Activated T-helper 1 cell treated with anti-CD3 and anti-CD28 coated beads, Interleukin-12 subunit alpha, Interleukin-12 subunit beta, Interleukin-2, Interleukin-4 antibody, amounts not matched to agents 30 ng/mL and 10 ng/mL and 1 ng/mL, durations not matched to agents 14 hours and 24 hours and 36 hours (primary cell): Measurements from ENCODE around the gene KIF22. TPM values are rescaled to one million over a fixed set of nuclear protein-coding genes. Genes with fewer than 3 reads are reported as not detected.
"Not testable (repeated sequence)": the region's sequence is repeated elsewhere in the genome, so short reads cannot be mapped to it uniquely, and the experiment has no call there.

Source experiments
- DNase-seq: peaks from one replicate; pipeline ENCODE4 v3.0.0; 2021; ENCODE audit warnings: low spot score
- H3K27ac Mint-ChIP-seq: one replicate; pipeline ENCODE4 v1.8.0; 2021; ENCODE audit warnings: mild to moderate bottlenecking, mixed read lengths
- H3K27me3 Mint-ChIP-seq: one replicate; pipeline ENCODE4 v1.8.0; 2022; ENCODE audit warnings: mild to moderate bottlenecking, moderate library complexity, mixed read lengths; ENCODE audit not compliant: insufficient read depth
- H3K36me3 Mint-ChIP-seq: one replicate; pipeline ENCODE4 v1.8.0; 2021; ENCODE audit warnings: low read depth, mixed read lengths
- H3K4me1 Mint-ChIP-seq: one replicate; pipeline ENCODE4 v1.8.0; 2021; ENCODE audit warnings: low read depth, mixed read lengths
- H3K4me3 Mint-ChIP-seq: one replicate; pipeline ENCODE4 v1.8.0; 2021; ENCODE audit warnings: mild to moderate bottlenecking, moderate library complexity, mixed read lengths
- H3K9me3 Mint-ChIP-seq: one replicate; pipeline ENCODE4 v1.8.0; 2021; ENCODE audit warnings: mixed read lengths
- intact Hi-C: fragments of 100-400 bp; cut with micrococcal nuclease; formaldehyde crosslinking; loops from one replicate; pipeline ENCODE4 v1.15.1; 2024
- total RNA-seq: library from RNA; stranded (reverse); gene quantifications from 2 replicates; pipeline ENCODE4 v1.2.3, GENCODE V29; 2022

KIF22 gene
- 134 and 140 TPM in 2 replicates for total RNA-seq

- intact Hi-C loops = loop anchor here (1.0 to 5.0 kb wide), 10 partner anchors 15 to 968 kb away; partner anchors contain the start of genes ATXN2L, CDIPT, INO80E and KCTD13
- Mint-ChIP-seq H3K9me3 (no peaks in the 10 kb centered on the region), H3K36me3 (peaks cover 23% of the 10 kb centered on the region), H3K27me3 (no peaks in the 10 kb centered on the region), H3K4me1 (peaks cover 45% of the 10 kb centered on the region), H3K27ac (peak within 1 kb of the TSS; percentile 97), H3K4me3 (peak within 1 kb of the TSS; percentile 99)
- peak; percentile 100 for DNase-seq
Measured at GRCh38 chr16:29790183-29790948, at the start of gene KIF22. KIF22 (plus strand) TSS chr16:29790751; CDS start chr16:29790760, 9 bp downstream.

DNA sequence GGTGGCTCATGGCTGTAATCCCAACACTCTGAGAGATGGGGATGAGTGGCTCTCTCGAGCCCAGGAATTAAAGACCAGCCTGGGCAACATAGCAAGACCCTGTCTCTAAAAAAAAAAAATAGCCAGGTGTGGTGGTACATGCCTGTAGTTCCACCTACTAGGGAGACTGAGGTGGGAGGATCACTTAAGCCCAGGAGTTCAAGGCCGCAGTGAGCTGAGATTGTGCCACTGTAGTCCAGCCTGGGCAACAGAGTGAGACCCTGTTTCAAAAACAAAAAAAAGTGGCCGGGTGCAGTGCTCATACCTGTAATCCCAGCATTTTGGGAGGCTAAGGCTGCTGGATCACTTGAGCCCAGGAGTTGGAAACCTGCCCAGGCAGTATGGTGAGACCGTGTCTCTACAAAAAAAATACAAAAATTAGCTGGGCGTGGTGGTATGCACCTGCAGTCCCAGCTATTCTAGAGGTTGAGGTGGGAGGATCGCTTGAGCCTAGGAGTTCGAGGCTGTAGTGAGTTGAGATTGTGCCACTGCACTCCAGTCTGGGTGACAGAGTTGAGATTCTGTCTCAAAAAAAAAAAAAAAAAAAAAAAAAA, 47.8 kb upstream of the KIF22 start:
- Mint-ChIP-seq H3K9me3 (no peaks in the 10 kb centered on the region), H3K36me3 (peaks cover 26% of the 10 kb centered on the region), H3K4me1 (peaks cover 78% of the 10 kb centered on the region), H3K4me3 (peak overlapping the region; percentile 38), H3K27me3 (no peaks in the 10 kb centered on the region), H3K27ac (peak overlapping the region; percentile 37)
- intact Hi-C loops = no loop called here
- DNase-seq = no peak

GRCh38 chr16:29743475-29743826, 47.1 kb upstream of the KIF22 start:
- peaks cover 72% of the 10 kb centered on the region for H3K4me1 Mint-ChIP-seq
- H3K27ac Mint-ChIP-seq = peak overlapping the region; percentile 71
- no peak for DNase-seq
- H3K27me3 Mint-ChIP-seq = no peaks in the 10 kb centered on the region
- peaks cover 26% of the 10 kb centered on the region for H3K36me3 Mint-ChIP-seq
- H3K9me3 Mint-ChIP-seq = no peaks in the 10 kb centered on the region
- peak overlapping the region; percentile 51 for H3K4me3 Mint-ChIP-seq
- intact Hi-C loops = no loop called here

DNA sequence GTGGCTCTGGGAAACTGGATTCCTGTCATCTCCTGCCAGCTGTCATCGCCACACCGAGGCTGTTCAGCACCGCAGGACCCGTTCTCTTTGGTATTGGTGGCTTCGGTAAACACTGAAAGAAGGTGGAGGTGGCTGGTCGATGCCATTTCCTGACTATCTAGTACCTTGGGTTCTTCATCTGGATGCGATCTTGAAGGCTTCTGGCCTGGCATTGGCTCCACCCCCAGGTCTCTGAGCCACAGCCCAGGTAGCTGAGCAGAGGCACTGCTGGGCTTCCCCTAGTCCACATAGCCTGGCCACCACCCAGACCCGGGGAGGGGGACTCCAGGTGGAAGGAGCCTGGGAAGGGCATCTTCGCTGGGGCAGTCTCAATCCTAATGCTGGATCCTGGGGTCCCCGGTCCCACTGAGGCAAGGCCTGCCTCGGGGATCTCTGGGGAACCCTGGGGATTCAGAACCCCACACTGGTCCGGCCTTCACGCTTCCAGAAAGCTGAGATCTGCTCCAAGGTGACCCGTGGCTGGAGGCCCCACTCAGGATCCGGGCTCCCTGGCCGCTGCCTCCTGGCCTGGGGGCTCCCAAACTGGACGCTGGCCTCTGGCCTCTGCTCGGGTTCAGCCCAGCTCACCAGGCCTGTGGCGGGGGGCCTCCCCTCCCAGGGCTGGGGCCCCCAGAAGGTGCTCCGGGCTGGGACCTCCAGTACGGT, 46.6 kb upstream of the KIF22 start:
- DNase-seq = no peak
- peaks cover 26% of the 10 kb centered on the region for H3K36me3 Mint-ChIP-seq
- intact Hi-C loops = loop anchor here (2.0 kb wide), 1 partner anchor 41 kb away; no protein-coding TSS in a partner anchor
- H3K9me3 Mint-ChIP-seq = no peaks in the 10 kb centered on the region
- H3K27ac Mint-ChIP-seq = peak overlapping the region; percentile 71
- no peaks in the 10 kb centered on the region for H3K27me3 Mint-ChIP-seq
- peaks cover 66% of the 10 kb centered on the region for H3K4me1 Mint-ChIP-seq
- peak overlapping the region; percentile 51 for H3K4me3 Mint-ChIP-seq

DNA sequence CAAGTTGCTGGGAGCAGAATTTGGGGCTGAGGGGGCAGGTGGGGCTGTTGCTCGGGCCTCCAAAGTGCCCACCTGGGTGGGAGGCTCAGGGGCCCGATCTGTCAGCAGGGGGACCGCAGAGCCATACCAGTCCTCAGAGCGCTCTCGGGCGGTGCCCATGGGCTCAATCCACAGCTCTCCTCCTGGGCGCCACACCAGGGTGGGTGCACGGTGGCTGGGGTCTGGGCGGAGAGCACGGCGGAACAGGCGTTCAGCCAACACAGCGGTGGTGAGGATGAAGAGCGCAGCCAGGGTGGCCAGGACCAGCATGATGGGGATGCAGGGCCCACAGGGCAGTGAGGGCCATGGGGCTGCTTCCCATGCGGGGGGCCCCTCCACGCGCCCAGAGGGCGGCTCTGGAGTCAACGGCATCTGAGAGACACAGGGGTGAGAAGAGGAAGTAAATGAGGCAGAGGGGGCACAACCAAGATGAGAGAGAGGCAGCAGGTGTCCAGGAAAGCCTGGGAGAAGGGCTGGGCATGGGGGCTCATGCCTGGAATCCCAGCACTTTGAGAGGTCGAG, 45.9 kb upstream of the KIF22 start:
- peak overlapping the region; percentile 97 for H3K4me3 Mint-ChIP-seq
- peaks cover 25% of the 10 kb centered on the region for H3K36me3 Mint-ChIP-seq
- intact Hi-C loops = loop anchor here (2.0 to 5.0 kb wide), 3 partner anchors 40 to 83 kb away; partner anchors contain the start of gene MAZ
- DNase-seq = no peak
- no peaks in the 10 kb centered on the region for H3K27me3 Mint-ChIP-seq
- H3K4me1 Mint-ChIP-seq = peaks cover 61% of the 10 kb centered on the region
- peak overlapping the region; percentile 97 for H3K27ac Mint-ChIP-seq
- no peaks in the 10 kb centered on the region for H3K9me3 Mint-ChIP-seq

- Mint-ChIP-seq H3K9me3 (no peaks in the 10 kb centered on the region), H3K4me1 (peaks cover 55% of the 10 kb centered on the region), H3K27ac (peak overlapping the region; percentile 97), H3K4me3 (peak overlapping the region; percentile 97), H3K27me3 (no peaks in the 10 kb centered on the region), H3K36me3 (peaks cover 21% of the 10 kb centered on the region)
- intact Hi-C loops = loop anchor here (2.0 to 5.0 kb wide), 3 partner anchors 40 to 82 kb away; partner anchors contain the start of gene MAZ
- DNase-seq = no peak
Measured at GRCh38 chr16:29745121-29745852, 45.3 kb upstream of the KIF22 start.

- H3K27me3 Mint-ChIP-seq = no peaks in the 10 kb centered on the region
- intact Hi-C loops = loop anchor here (1.0 to 5.0 kb wide), 6 partner anchors 8 to 81 kb away; partner anchors contain the start of genes KIF22 and MAZ
- H3K4me1 Mint-ChIP-seq = peaks cover 49% of the 10 kb centered on the region
- peak within 1 kb of the TSS; percentile 97 for H3K4me3 Mint-ChIP-seq
- H3K36me3 Mint-ChIP-seq = peaks cover 19% of the 10 kb centered on the region
- H3K27ac Mint-ChIP-seq = peak within 1 kb of the TSS; percentile 97
- DNase-seq = peak; percentile 89
- no peaks in the 10 kb centered on the region for H3K9me3 Mint-ChIP-seq
Measured at GRCh38 chr16:29745853-29746345, 44.7 kb upstream of the KIF22 start, which contains the start of gene C16orf54. C16orf54 (minus strand) TSS chr16:29745990; CDS start chr16:29744951, 1,039 bp downstream.

DNA sequence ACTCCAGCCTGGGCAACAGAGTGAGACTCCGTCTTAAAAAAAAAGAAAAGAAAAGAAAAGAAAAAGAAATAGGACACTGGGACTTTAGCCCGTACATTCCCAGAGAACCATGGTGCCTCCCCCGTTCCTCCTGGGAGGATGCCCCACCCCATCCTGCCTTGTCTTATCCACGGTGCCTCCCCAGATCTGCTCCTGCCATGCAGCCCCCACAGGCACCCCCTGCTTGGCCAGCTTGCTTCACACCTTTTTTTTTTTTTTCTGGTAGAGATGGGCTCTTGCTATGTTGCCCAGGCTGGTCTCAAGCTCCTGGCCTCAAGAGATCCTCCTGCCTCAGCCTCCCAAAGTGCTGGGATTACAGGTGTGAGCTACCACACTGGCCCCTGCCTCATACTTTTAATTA, 44.0 kb upstream of the KIF22 start:
- not testable (repeated sequence) for H3K9me3 Mint-ChIP-seq, H3K27me3 Mint-ChIP-seq, DNase-seq
- Mint-ChIP-seq H3K4me1 (peaks cover 42% of the 10 kb centered on the region), H3K36me3 (peaks cover 16% of the 10 kb centered on the region), H3K4me3 (peak overlapping the region; percentile 97), H3K27ac (peak overlapping the region; percentile 97)
- intact Hi-C loops = loop anchor here (1.0 to 5.0 kb wide), 5 partner anchors 8 to 81 kb away; partner anchors contain the start of genes KIF22 and MAZ

- intact Hi-C loops = loop anchor here (5.0 kb wide), 2 partner anchors 59 to 79 kb away; partner anchors contain the start of gene MAZ
- peaks cover 34% of the 10 kb centered on the region for H3K4me1 Mint-ChIP-seq
- H3K4me3 Mint-ChIP-seq = no peak overlapping the region
- no peaks in the 10 kb centered on the region for H3K27me3 Mint-ChIP-seq
- H3K36me3 Mint-ChIP-seq = peaks cover 8% of the 10 kb centered on the region
- H3K27ac Mint-ChIP-seq = no peak overlapping the region
- no peaks in the 10 kb centered on the region for H3K9me3 Mint-ChIP-seq
- DNase-seq = no peak
Measured at GRCh38 chr16:29747947-29748759, 42.4 kb upstream of the KIF22 start.

- not testable (repeated sequence) for H3K27ac Mint-ChIP-seq, DNase-seq, H3K4me3 Mint-ChIP-seq, H3K36me3 Mint-ChIP-seq, H3K9me3 Mint-ChIP-seq, H3K27me3 Mint-ChIP-seq
- H3K4me1 Mint-ChIP-seq = peaks cover 28% of the 10 kb centered on the region
- intact Hi-C loops = loop anchor here (5.0 kb wide), 2 partner anchors 59 to 79 kb away; partner anchors contain the start of gene MAZ
Measured at GRCh38 chr16:29748760-29749149, 41.8 kb upstream of the KIF22 start.

DNA sequence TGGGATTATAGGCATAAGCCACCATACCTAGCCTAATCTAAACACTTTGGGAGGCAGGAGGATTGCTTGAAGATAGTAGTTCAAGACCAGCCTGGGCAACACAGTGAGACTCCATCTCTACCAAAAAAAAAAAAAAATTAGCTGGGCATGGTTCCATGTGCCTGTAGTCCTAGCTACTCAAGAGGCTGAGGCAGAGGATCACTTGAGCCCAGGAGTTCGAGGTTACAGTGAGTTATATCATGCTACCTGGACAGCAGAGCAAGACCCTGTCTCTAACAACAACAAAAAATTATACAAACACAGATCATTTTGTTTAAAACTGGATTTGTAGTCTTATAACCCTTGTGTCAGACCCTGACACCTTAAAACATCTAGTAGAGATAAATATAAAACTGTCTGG, 37.0 kb upstream of the KIF22 start:
- no peak for DNase-seq
- Mint-ChIP-seq H3K27ac (peak overlapping the region; percentile 29), H3K27me3 (no peaks in the 10 kb centered on the region), H3K9me3 (no peaks in the 10 kb centered on the region), H3K36me3 (no peaks in the 10 kb centered on the region), H3K4me1 (peaks cover 9% of the 10 kb centered on the region), H3K4me3 (no peak overlapping the region)
- intact Hi-C loops = no loop called here
